RKO (cell line): ENCODE results near the gene UTP14C.
"Not testable (repeated sequence)": the region's sequence is repeated elsewhere in the genome, so short reads cannot be mapped to it uniquely, and the experiment has no call there.

Source experiments
- DNase-seq: peaks from one replicate; pipeline ENCODE4 v3.0.0-alpha.2; 2016; ENCODE audit warnings: low spot score

UTP14C gene

GRCh38 chr13:52048516-52048915, 24.0 kb downstream of the UTP14C start:
- DNase-seq, result no peak

- no peak for DNase-seq
Observed at GRCh38 chr13:52051400-52051799, 26.9 kb downstream of the UTP14C start.

DNA sequence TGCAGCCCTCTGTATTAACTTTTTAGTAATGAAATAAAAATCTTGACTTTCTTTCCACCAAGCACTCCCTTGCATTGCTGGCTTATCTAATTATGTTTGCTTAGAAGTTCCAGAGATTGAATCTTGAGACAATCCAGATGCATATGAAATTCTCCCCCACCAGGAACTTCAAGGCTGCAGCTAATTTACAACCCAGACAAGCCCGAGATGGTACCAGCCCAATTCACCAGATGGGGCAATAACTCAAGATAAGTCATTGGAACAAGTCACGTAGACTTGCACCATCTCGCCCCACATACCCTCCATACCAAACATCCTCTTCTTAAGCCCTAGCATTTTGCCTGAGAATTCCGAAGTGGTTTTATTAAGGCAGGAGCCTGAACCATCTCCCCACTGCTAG, 29.0 kb downstream of the UTP14C start:
- DNase-seq, result no peak

DNA sequence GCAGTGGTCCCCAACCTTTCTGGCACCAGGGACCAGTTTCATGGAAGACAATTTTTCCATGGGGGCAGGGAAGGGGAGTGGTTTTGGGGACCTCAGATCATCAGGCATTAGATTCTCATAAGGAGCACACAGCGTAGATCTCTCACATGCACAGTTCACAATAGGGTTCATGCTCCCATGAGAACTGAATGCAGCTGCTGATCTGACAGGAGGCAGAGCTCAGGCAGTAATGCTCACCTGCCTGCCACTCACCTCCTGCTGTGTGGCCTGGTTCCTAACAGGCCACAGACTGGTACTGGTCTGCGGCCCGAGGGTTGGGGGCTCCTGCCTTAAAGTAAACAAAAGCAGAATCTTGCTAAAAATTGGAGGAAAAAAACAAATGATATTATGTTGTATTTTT, 36.6 kb downstream of the UTP14C start:
- DNase-seq, result not testable (repeated sequence)

DNA sequence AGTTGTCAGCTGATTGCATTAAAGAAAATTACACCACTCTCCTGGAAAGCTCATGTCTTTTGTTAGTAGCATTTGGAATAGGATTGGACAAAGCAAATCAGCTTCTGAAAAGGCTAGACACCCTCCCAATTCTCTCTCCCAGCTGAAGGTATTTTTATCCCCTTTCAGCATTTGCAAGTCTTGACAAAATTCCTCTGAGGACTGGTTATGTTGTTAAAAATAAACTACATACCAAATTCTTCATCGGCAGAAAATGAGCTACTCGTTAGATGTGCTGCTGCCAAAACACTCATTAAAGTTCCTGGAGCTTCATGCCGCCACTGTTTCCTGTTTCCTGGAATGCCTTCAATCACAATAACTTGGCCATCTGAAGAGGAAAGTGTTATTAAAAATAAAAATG, 37.1 kb downstream of the UTP14C start:
- no peak for DNase-seq

DNA sequence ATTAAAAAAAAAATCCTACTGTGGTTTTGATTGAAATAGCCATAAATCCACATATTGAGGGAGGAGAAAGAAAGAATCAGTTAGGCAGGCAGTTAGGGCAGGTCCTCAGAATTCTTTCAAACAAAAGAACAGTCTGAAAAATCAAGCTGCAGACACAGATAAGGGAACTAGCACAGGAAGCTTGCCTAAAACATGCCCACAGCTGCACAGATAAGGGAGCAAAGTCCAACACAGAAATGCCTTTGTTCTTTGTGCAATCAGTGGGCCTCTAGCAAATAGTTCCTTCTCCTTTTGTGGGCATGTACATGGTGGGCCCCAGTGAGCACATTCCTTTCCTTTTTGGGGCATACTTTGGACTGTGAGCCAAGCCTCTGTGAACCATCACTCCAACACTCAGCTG, 42.7 kb downstream of the UTP14C start:
- no peak for DNase-seq

- peak; percentile 44 for DNase-seq
Observed at GRCh38 chr13:52070929-52071523, 46.5 kb downstream of the UTP14C start.
